NCI-H1105 (cell line): ENCODE results near the gene SORCS3.

ENCODE experiments used
- DNase-seq: peaks from one replicate; lab custom pipeline; 2025; lab: John Stamatoyannopoulos, UW

Gene SORCS3

GRCh38 chr10:104641187-104641936 is at the start of gene SORCS3:
Gene SORCS3 (plus strand): TSS chr10:104641290.
- no peak for DNase-seq

GRCh38 chr10:104591441-104591840 is 49.6 kb upstream of the SORCS3 start:
- DNase-seq: no peak

GRCh38 chr10:104601166-104601565 is 39.9 kb upstream of the SORCS3 start:
- DNase-seq: no peak

GRCh38 chr10:104608091-104608828 is 32.8 kb upstream of the SORCS3 start:
- no peak for DNase-seq

GRCh38 chr10:104612571-104613205 is 28.4 kb upstream of the SORCS3 start:
- DNase-seq: no peak

GRCh38 chr10:104613406-104613805 is 27.7 kb upstream of the SORCS3 start:
- DNase-seq: no peak

- no peak for DNase-seq
Observed at GRCh38 chr10:104614245-104614831, 26.8 kb upstream of the SORCS3 start.

- DNase-seq: no peak
Observed at GRCh38 chr10:104615136-104615535, 26.0 kb upstream of the SORCS3 start.

GRCh38 chr10:104617831-104618230 is 23.3 kb upstream of the SORCS3 start:
- DNase-seq: no peak

GRCh38 chr10:104622175-104622574 is 18.9 kb upstream of the SORCS3 start:
- DNase-seq: no peak

GRCh38 chr10:104622598-104623209 is 18.4 kb upstream of the SORCS3 start:
- DNase-seq: no peak

GRCh38 chr10:104630731-104631130 is 10.4 kb upstream of the SORCS3 start:
- DNase-seq: no peak

- no peak for DNase-seq
Observed at GRCh38 chr10:104631946-104632345, 9.1 kb upstream of the SORCS3 start.

GRCh38 chr10:104638861-104639589 is 2.1 kb upstream of the SORCS3 start:
- no peak for DNase-seq

- DNase-seq: no peak
Observed at GRCh38 chr10:104639590-104640338, 1.3 kb upstream of the SORCS3 start.

- no peak for DNase-seq
Observed at GRCh38 chr10:104640339-104641186, 527 bp upstream of the SORCS3 start.

GRCh38 chr10:104641937-104642657 is 1.0 kb downstream of the SORCS3 start:
- DNase-seq: no peak

- peak; percentile 75 for DNase-seq
Observed at GRCh38 chr10:104642658-104643302, 1.7 kb downstream of the SORCS3 start.

GRCh38 chr10:104643303-104643663 is 2.2 kb downstream of the SORCS3 start:
- DNase-seq: no peak
